ACC112 (cell line): ENCODE data around the gene RCAN2.
A peak's percentile ranks its signal among the peaks of the same experiment; 100 is the strongest.

ENCODE experiments used
- H2AFZ ChIP-seq: fragments of 200-600 bp; sonication (generic); one replicate; pipeline ENCODE4 v1.6.0; 2017; ENCODE audit warnings: antibody characterized with exemption, low read length; ENCODE audit not compliant: unreplicated experiment
- H3K27ac ChIP-seq: fragments of 200-600 bp; sonication (generic); 2 replicates; pipeline ENCODE4 v1.5.1; 2014; ENCODE audit warnings: low read depth, mild to moderate bottlenecking, antibody characterized with exemption, low read length, moderate library complexity
- H3K27me3 ChIP-seq: fragments of 200-600 bp; sonication (generic); 2 replicates; pipeline ENCODE4 v1.6.1; 2014; ENCODE audit warnings: mild to moderate bottlenecking, antibody characterized with exemption, low read length, moderate library complexity, mixed read lengths; ENCODE audit not compliant: insufficient read depth
- H3K36me3 ChIP-seq: fragments of 200-600 bp; sonication (generic); 2 replicates; pipeline ENCODE4 v1.6.1; 2016; ENCODE audit warnings: mild to moderate bottlenecking, antibody characterized with exemption, low read length, moderate library complexity, mixed read lengths; ENCODE audit not compliant: insufficient read depth
- H3K4me1 ChIP-seq: fragments of 200-600 bp; sonication (generic); one replicate; pipeline ENCODE4 v1.6.1; 2016; ENCODE audit warnings: low read length, mixed read lengths; ENCODE audit not compliant: insufficient read depth, unreplicated experiment, control insufficient read depth
- H3K4me3 ChIP-seq: fragments of 200-600 bp; sonication (generic); 2 replicates; pipeline ENCODE4 v1.5.1; 2014; ENCODE audit warnings: mild to moderate bottlenecking, low read depth, low read length
- H3K79me2 ChIP-seq: fragments of 200-600 bp; sonication (generic); one replicate; pipeline ENCODE4 v1.6.0; 2016; ENCODE audit warnings: low read length; ENCODE audit not compliant: control insufficient read depth, unreplicated experiment, insufficient read depth

The RCAN2 gene

GRCh38 chr6:46491628-46492547 is 639 bp upstream of the RCAN2 start:
- Histone ChIP-seq H2AFZ (peak overlapping the region; percentile 77), H3K27me3 (peaks cover 39% of the 10 kb centered on the region), H3K4me3 (peak overlapping the region; percentile 87), H3K4me1 (no peaks in the 10 kb centered on the region), H3K79me2 (no peaks in the 10 kb centered on the region), H3K36me3 (no peaks in the 10 kb centered on the region), H3K27ac (no peak overlapping the region)

- Histone ChIP-seq H3K27me3 (peaks cover 39% of the 10 kb centered on the region), H3K27ac (no peak overlapping the region), H3K79me2 (no peaks in the 10 kb centered on the region), H3K36me3 (no peaks in the 10 kb centered on the region), H3K4me1 (peaks cover 7% of the 10 kb centered on the region), H3K4me3 (peak overlapping the region; percentile 87), H2AFZ (peak overlapping the region; percentile 77)
These were observed 636 bp downstream of the RCAN2 start for GRCh38 chr6:46490425-46491200.

GRCh38 chr6:46486181-46486580 is 5.1 kb downstream of the RCAN2 start:
- Histone ChIP-seq H3K27ac (no peak overlapping the region), H2AFZ (no peak overlapping the region), H3K4me1 (peaks cover 7% of the 10 kb centered on the region), H3K27me3 (peaks cover 17% of the 10 kb centered on the region), H3K36me3 (no peaks in the 10 kb centered on the region), H3K4me3 (no peak overlapping the region), H3K79me2 (no peaks in the 10 kb centered on the region)

- Histone ChIP-seq H3K27me3 (peaks cover 3% of the 10 kb centered on the region; the same call in 1 of the 2 replicates), H3K79me2 (no peaks in the 10 kb centered on the region), H3K36me3 (no peaks in the 10 kb centered on the region), H2AFZ (no peak overlapping the region), H3K4me1 (peaks cover 7% of the 10 kb centered on the region), H3K27ac (no peak overlapping the region), H3K4me3 (no peak overlapping the region)
These were observed 7.0 kb downstream of the RCAN2 start for GRCh38 chr6:46484081-46484820.

- H3K79me2 ChIP-seq = no peaks in the 10 kb centered on the region
- H3K27ac ChIP-seq = no peak overlapping the region; the same call in 1 of the 2 replicates
- H3K36me3 ChIP-seq = no peaks in the 10 kb centered on the region
- no peaks in the 10 kb centered on the region for H3K27me3 ChIP-seq
- H3K4me1 ChIP-seq = peaks cover 41% of the 10 kb centered on the region
- no peak overlapping the region for H2AFZ ChIP-seq
- H3K4me3 ChIP-seq = peak overlapping the region; percentile 22; the same call in 1 of the 2 replicates
These were observed 14.9 kb downstream of the RCAN2 start for GRCh38 chr6:46476301-46476700.

GRCh38 chr6:46473881-46474280 is 17.4 kb downstream of the RCAN2 start:
- Histone ChIP-seq H2AFZ (no peak overlapping the region), H3K27ac (peak overlapping the region; percentile 31; the same call in 1 of the 2 replicates), H3K4me3 (no peak overlapping the region), H3K36me3 (no peaks in the 10 kb centered on the region), H3K27me3 (no peaks in the 10 kb centered on the region), H3K4me1 (peaks cover 41% of the 10 kb centered on the region), H3K79me2 (no peaks in the 10 kb centered on the region)

- no peak overlapping the region for H2AFZ ChIP-seq
- H3K27ac ChIP-seq = no peak overlapping the region
- H3K36me3 ChIP-seq = no peaks in the 10 kb centered on the region
- H3K79me2 ChIP-seq = no peaks in the 10 kb centered on the region
- H3K27me3 ChIP-seq = no peaks in the 10 kb centered on the region
- peaks cover 41% of the 10 kb centered on the region for H3K4me1 ChIP-seq
- H3K4me3 ChIP-seq = no peak overlapping the region
These were observed 19.0 kb downstream of the RCAN2 start for GRCh38 chr6:46472243-46472642.

- no peak overlapping the region for H3K4me3 ChIP-seq
These were observed 22.2 kb downstream of the RCAN2 start for GRCh38 chr6:46469021-46469420.

GRCh38 chr6:46468403-46469010 is 22.7 kb downstream of the RCAN2 start:
- H3K36me3 ChIP-seq = no peaks in the 10 kb centered on the region
- H3K4me1 ChIP-seq = peaks cover 20% of the 10 kb centered on the region
- no peak overlapping the region for H3K4me3 ChIP-seq
- H2AFZ ChIP-seq = no peak overlapping the region
- H3K27ac ChIP-seq = no peak overlapping the region
- H3K27me3 ChIP-seq = no peaks in the 10 kb centered on the region
- H3K79me2 ChIP-seq = no peaks in the 10 kb centered on the region

More at GRCh38 chr6:46469021-46469420, 22.2 kb downstream of the RCAN2 start:
- no peaks in the 10 kb centered on the region for H3K36me3 ChIP-seq
- H3K27me3 ChIP-seq = no peaks in the 10 kb centered on the region
- no peak overlapping the region for H3K27ac ChIP-seq
- H3K4me1 ChIP-seq = peaks cover 25% of the 10 kb centered on the region
- no peaks in the 10 kb centered on the region for H3K79me2 ChIP-seq
- H2AFZ ChIP-seq = no peak overlapping the region

GRCh38 chr6:46466570-46466969 is 24.7 kb downstream of the RCAN2 start:
- Histone ChIP-seq H3K4me3 (no peak overlapping the region), H3K4me1 (peaks cover 13% of the 10 kb centered on the region), H3K79me2 (no peaks in the 10 kb centered on the region), H3K36me3 (no peaks in the 10 kb centered on the region), H2AFZ (no peak overlapping the region), H3K27ac (no peak overlapping the region), H3K27me3 (no peaks in the 10 kb centered on the region)
